Measurements from ENCODE around the gene SNX9. TPM values are rescaled to one million over a fixed set of nuclear protein-coding genes. Genes with fewer than 3 reads are reported as not detected.
A peak's percentile ranks its signal among the peaks of the same experiment; 100 is the strongest.

SNX9 gene
- total and polyA plus RNA-seq, 2 of the 8 experiments (the other 6 are each of a cell fraction or from before 2014, with no cell fraction given): 11.8 to 23.2 TPM

- TF ChIP-seq, protein P1, sequence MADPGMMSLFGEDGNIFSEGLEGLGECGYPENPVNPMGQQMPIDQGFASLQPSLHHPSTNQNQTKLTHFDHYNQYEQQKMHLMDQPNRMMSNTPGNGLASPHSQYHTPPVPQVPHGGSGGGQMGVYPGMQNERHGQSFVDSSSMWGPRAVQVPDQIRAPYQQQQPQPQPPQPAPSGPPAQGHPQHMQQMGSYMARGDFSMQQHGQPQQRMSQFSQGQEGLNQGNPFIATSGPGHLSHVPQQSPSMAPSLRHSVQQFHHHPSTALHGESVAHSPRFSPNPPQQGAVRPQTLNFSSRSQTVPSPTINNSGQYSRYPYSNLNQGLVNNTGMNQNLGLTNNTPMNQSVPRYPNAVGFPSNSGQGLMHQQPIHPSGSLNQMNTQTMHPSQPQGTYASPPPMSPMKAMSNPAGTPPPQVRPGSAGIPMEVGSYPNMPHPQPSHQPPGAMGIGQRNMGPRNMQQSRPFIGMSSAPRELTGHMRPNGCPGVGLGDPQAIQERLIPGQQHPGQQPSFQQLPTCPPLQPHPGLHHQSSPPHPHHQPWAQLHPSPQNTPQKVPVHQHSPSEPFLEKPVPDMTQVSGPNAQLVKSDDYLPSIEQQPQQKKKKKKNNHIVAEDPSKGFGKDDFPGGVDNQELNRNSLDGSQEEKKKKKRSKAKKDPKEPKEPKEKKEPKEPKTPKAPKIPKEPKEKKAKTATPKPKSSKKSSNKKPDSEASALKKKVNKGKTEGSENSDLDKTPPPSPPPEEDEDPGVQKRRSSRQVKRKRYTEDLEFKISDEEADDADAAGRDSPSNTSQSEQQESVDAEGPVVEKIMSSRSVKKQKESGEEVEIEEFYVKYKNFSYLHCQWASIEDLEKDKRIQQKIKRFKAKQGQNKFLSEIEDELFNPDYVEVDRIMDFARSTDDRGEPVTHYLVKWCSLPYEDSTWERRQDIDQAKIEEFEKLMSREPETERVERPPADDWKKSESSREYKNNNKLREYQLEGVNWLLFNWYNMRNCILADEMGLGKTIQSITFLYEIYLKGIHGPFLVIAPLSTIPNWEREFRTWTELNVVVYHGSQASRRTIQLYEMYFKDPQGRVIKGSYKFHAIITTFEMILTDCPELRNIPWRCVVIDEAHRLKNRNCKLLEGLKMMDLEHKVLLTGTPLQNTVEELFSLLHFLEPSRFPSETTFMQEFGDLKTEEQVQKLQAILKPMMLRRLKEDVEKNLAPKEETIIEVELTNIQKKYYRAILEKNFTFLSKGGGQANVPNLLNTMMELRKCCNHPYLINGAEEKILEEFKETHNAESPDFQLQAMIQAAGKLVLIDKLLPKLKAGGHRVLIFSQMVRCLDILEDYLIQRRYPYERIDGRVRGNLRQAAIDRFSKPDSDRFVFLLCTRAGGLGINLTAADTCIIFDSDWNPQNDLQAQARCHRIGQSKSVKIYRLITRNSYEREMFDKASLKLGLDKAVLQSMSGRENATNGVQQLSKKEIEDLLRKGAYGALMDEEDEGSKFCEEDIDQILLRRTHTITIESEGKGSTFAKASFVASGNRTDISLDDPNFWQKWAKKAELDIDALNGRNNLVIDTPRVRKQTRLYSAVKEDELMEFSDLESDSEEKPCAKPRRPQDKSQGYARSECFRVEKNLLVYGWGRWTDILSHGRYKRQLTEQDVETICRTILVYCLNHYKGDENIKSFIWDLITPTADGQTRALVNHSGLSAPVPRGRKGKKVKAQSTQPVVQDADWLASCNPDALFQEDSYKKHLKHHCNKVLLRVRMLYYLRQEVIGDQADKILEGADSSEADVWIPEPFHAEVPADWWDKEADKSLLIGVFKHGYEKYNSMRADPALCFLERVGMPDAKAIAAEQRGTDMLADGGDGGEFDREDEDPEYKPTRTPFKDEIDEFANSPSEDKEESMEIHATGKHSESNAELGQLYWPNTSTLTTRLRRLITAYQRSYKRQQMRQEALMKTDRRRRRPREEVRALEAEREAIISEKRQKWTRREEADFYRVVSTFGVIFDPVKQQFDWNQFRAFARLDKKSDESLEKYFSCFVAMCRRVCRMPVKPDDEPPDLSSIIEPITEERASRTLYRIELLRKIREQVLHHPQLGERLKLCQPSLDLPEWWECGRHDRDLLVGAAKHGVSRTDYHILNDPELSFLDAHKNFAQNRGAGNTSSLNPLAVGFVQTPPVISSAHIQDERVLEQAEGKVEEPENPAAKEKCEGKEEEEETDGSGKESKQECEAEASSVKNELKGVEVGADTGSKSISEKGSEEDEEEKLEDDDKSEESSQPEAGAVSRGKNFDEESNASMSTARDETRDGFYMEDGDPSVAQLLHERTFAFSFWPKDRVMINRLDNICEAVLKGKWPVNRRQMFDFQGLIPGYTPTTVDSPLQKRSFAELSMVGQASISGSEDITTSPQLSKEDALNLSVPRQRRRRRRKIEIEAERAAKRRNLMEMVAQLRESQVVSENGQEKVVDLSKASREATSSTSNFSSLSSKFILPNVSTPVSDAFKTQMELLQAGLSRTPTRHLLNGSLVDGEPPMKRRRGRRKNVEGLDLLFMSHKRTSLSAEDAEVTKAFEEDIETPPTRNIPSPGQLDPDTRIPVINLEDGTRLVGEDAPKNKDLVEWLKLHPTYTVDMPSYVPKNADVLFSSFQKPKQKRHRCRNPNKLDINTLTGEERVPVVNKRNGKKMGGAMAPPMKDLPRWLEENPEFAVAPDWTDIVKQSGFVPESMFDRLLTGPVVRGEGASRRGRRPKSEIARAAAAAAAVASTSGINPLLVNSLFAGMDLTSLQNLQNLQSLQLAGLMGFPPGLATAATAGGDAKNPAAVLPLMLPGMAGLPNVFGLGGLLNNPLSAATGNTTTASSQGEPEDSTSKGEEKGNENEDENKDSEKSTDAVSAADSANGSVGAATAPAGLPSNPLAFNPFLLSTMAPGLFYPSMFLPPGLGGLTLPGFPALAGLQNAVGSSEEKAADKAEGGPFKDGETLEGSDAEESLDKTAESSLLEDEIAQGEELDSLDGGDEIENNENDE (IDR thresholded peaks at IDR 0.05; ENCODE audit: insufficient replicate concordance, low read length): no peak
- TF ChIP-seq RFX5 (IDR thresholded peaks at IDR 0.05; ENCODE audit: borderline replicate concordance, low read depth, low read length) (no peak), NANOG (IDR thresholded peaks at IDR 0.05; ENCODE audit: insufficient read depth, low read depth, low read length, poor library complexity, severe bottlenecking) (no peak), RXRA (IDR thresholded peaks at IDR 0.05; ENCODE audit: insufficient read depth, low read depth, low read length) (no peak), CTCF (IDR thresholded peaks at IDR 0.05; ENCODE audit: control extremely low read depth in 1 of 3, insufficient read depth in 1 of 3, low read depth in 1 of 3, low read length in 3 of 3) (peak in 1 of 3 experiments; percentile 25; a peak in 1 of 4 replicates), EGR1 (IDR thresholded peaks at IDR 0.05; ENCODE audit: borderline replicate concordance, low read depth, low read length) (0 out of 2 replicates have a peak, but pooled peaks have one; percentile 27)
Measured at GRCh38 chr6:157982563-157983405, 159.7 kb downstream of the SNX9 start (continued).

Measured in H1 (cell line).